ENCODE measurements around the gene RBKS. TPM values are rescaled to one million over a fixed set of nuclear protein-coding genes. Genes with fewer than 3 reads are reported as not detected.

The RBKS gene
- total and polyA plus RNA-seq, 2 of the 13 experiments (the other 11 are each of a cell fraction or from before 2014, with no cell fraction given): 7.7 to 8.3 TPM

DNA sequence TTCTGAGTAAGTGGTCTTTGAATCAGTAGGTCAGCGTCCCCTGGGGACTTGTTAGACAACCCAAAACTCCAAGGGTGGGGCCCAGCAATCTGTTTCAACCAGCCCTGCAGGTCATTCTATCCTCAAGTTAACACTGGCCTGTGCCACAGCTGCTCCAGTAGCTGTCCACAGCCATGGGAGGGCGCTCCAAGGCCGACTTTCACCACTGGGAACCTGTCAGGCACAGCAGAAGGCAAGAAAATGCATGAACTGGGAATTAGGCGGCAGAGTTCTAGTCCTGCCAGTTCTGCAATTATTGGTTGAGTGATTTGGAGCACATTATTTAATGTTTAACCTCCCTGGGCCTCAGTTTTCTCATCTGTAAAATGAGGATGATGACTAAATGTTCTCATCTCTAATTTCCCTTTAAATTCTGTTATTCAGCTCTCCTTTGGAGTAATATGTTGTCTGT, 136.0 kb downstream of the RBKS start (continued):
- TF ChIP-seq TAF15 (IDR thresholded peaks at IDR 0.05; ENCODE audit: low read depth, low read length, poor library complexity, severe bottlenecking): no peak
- TF ChIP-seq KLF15 (CRISPR knock-in tag; IDR thresholded peaks at IDR 0.05; ENCODE audit: borderline replicate concordance): no peak
- peak; percentile 82; the same call in 1 of the 2 replicates for TF ChIP-seq ZNF614 (CRISPR knock-in tag; IDR thresholded peaks at IDR 0.05; ENCODE audit: borderline replicate concordance)
- no peak for TF ChIP-seq ZNF546 (CRISPR knock-in tag; conservative IDR thresholded peaks at IDR 0.05)
- TF ChIP-seq AGO2 (optimal IDR thresholded peaks at IDR 0.05; ENCODE audit: low read depth, low read length): no peak
- TF ChIP-seq, protein P1, sequence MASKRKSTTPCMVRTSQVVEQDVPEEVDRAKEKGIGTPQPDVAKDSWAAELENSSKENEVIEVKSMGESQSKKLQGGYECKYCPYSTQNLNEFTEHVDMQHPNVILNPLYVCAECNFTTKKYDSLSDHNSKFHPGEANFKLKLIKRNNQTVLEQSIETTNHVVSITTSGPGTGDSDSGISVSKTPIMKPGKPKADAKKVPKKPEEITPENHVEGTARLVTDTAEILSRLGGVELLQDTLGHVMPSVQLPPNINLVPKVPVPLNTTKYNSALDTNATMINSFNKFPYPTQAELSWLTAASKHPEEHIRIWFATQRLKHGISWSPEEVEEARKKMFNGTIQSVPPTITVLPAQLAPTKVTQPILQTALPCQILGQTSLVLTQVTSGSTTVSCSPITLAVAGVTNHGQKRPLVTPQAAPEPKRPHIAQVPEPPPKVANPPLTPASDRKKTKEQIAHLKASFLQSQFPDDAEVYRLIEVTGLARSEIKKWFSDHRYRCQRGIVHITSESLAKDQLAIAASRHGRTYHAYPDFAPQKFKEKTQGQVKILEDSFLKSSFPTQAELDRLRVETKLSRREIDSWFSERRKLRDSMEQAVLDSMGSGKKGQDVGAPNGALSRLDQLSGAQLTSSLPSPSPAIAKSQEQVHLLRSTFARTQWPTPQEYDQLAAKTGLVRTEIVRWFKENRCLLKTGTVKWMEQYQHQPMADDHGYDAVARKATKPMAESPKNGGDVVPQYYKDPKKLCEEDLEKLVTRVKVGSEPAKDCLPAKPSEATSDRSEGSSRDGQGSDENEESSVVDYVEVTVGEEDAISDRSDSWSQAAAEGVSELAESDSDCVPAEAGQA (IDR thresholded peaks at IDR 0.05; ENCODE audit: low read depth): no peak
- TF ChIP-seq, protein P1 (CRISPR knock-in tag; IDR thresholded peaks at IDR 0.05; ENCODE audit: borderline replicate concordance): no peak
- TF ChIP-seq ZNF207 (IDR thresholded peaks at IDR 0.05; ENCODE audit: borderline replicate concordance): no peak
- TF ChIP-seq ARNTL (CRISPR knock-in tag; IDR thresholded peaks at IDR 0.05): no peak
- no peak for TF ChIP-seq ZNF7 (CRISPR knock-in tag; IDR thresholded peaks at IDR 0.05)
- TF ChIP-seq KDM6A (CRISPR knock-in tag; IDR thresholded peaks at IDR 0.05; ENCODE audit: low read depth): no peak
- TF ChIP-seq, protein P2, sequence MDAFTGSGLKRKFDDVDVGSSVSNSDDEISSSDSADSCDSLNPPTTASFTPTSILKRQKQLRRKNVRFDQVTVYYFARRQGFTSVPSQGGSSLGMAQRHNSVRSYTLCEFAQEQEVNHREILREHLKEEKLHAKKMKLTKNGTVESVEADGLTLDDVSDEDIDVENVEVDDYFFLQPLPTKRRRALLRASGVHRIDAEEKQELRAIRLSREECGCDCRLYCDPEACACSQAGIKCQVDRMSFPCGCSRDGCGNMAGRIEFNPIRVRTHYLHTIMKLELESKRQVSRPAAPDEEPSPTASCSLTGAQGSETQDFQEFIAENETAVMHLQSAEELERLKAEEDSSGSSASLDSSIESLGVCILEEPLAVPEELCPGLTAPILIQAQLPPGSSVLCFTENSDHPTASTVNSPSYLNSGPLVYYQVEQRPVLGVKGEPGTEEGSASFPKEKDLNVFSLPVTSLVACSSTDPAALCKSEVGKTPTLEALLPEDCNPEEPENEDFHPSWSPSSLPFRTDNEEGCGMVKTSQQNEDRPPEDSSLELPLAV (CRISPR knock-in tag; conservative IDR thresholded peaks at IDR 0.05; ENCODE audit: low read depth): no peak

All from HepG2 (cell line).